Stimulated activated CD8-positive, alpha-beta memory T cell treated with anti-CD3 and anti-CD28 coated beads, Interleukin-12 subunit alpha, Interleukin-12 subunit beta, amount 100 ng/mL, for 24 hours (primary cell): ENCODE results near the gene POLDIP3.
A peak's percentile ranks its signal among the peaks of the same experiment; 100 is the strongest.
"Not testable (repeated sequence)": the region's sequence is repeated elsewhere in the genome, so short reads cannot be mapped to it uniquely, and the experiment has no call there.

Experiments used
- DNase-seq: peaks from one replicate; pipeline ENCODE4 v3.0.0-alpha.2; 2020; ENCODE audit errors: extremely low read depth

The POLDIP3 gene

DNA sequence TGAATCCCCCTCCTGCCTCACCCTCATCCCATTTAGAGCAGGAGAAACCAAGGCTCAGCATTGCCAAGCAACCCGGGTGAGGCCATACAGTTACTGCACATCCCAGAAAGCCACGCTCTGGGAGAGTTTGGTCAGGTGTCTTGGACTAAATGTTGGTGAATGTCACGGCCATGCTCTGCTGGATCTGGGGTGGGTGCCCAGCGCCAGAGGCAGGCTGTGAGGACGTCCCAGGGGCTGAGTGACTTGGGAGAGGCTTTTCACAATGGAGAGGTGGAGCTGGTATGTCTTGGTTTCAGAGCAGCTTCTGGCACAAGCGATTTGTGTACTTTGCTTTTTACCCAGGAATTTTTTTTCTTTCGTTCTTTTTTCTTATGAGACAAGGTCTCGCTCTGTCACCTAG is 54.3 kb downstream of the POLDIP3 start:
- no peak for DNase-seq

DNA sequence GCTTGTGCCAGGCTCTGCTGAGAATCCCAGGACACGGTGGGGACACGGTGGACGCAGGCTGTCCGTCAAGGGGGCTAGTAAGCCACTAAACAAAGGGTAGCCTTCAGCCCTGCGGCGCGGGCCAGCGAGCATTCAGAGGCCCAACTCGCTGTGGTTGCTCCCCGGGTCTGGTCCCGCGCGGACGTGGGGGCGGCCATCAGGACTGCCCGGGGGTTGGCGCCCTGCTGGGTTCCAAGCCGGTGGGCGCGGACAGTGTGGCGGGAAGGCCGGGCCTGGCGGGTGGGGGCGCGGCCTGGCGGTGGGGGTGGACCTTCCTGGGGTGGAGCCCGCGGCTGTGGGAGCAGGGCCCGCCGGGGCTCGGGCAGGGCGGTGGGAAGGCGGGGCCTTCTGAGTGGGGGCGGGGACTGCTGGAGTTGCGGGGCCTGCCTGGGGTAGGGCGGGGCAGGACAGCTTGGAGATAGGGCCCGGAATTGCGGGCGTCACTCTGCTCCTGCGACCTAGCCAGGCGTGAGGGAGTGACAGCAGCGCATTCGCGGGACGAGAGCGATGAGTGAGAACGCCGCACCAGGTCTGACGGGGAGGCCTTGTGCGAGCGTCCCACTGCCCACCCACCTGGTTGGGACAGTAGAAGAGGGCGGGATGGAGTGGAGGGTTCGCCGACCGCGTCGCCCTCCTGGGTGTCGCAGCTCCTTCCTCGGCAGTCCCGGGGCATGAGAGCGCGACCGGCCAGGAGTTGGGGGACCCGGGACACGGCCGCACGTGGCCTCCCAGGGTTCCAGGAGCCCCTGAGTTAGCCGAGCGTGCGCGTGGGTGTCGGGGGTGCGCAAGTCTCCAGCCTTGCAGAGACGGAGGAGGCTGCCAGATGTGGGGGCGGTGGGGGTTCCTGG is 61.0 kb downstream of the POLDIP3 start, which contains the start of gene SERHL2:
Gene SERHL2, plus strand, starts transcription at position 482 of the 887 bp plus-strand sequence. Its CDS starts 65 bp downstream, at position 547.
- peak; percentile 65 for DNase-seq

DNA sequence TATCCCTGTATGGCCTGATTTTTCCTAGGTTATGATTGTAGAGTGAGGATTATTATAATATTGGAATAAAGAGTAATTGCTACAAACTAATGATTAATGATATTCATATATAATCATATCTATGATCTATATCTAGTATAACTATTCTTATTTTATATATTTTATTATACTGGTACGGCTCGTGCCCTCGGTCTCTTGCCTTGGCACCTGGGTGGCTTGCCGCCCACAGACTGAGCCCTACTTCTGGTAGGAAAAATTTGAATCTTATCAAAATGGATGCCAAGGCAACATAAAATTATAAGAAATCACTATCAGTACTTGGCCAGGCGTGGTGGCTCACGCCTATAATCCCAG is 62.4 kb downstream of the POLDIP3 start:
- DNase-seq = not testable (repeated sequence)

DNA sequence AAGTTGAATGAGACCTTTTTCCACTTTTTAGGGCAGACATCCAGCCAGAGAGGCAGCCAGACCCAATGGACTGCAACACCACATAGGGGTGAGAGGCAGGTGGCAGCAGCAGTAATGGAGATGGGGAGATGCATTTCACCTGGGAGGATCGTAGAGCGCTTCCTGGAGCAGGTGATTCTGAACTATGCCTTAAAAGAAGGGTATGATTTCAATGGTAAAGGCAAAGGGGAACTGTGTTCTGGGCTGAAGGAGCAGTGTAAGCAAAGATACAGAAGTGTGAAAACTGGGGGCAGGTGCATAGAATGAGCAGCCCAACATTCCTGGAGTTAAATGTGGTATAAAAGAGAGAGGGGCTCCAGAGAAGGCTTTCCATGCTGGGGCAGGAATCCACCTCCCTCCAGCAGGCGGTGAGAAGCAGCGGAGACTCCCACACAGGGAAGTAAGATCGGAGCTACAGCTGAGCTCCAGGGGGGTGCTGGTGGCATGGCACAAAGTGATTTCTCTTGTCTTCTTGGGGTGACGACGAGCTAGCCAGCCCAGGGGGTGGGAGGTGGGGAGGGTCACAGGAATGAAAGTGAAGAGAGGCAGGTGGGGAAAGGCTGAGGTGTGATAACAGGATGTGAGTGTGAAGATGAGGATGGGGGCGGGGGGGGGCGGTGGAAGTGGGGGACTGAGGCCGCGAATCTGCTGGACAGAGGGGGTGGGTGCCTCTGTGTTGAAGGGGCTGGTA is 65.2 kb downstream of the POLDIP3 start:
- no peak for DNase-seq

DNA sequence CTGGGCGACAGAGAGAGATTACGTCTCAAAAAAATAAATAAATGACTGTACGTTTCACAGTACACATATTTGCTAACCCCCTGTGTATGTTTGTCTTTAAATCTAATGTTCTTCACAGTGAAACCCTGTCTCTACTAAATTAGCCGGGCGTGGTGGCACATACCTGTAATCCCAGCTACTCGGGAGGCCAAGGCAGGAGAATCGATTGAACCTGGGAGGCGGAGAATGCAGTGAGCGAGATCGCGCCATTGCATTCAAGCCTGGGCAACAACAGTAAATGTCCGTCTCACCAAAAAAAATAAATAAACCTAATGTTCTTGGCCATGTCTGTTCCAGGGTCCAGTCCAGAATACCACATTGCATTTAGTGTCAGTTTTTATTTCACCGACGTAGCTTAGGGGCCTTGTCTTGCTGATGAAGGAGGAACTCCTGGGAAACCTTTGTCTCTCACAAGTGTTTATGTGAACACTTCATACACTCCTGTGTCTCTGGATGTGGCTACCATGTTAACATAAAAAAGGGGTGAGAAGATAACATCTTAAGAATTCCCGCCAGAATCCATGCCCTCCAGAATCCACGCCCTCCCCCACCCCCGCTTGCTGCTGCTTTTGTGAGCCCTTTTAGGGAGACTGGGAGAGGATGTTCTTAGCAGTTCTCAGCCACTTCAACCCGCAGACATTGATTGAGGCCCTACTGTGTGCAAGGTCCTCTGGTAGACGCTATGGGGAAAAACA is 65.9 kb downstream of the POLDIP3 start:
- no peak for DNase-seq

DNA sequence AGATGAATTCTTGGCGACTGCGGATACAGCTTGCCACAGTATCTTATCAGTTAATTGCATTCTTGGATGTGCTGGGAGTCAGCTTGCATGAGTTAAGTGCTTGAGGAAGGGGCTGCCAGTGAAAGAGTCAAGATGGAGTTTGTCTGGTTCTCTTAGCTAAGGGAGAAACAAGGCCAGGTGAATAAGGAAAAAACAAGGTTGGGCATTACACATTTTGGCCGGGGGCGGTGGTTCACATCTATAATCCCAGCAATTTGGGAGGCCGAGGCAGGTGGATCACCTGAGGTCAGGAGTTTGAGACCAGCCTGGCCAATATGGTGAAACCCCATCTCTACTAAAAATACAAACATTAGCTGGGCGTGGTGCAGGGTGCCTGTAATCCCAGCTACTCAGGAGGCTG is 66.6 kb downstream of the POLDIP3 start:
- not testable (repeated sequence) for DNase-seq

DNA sequence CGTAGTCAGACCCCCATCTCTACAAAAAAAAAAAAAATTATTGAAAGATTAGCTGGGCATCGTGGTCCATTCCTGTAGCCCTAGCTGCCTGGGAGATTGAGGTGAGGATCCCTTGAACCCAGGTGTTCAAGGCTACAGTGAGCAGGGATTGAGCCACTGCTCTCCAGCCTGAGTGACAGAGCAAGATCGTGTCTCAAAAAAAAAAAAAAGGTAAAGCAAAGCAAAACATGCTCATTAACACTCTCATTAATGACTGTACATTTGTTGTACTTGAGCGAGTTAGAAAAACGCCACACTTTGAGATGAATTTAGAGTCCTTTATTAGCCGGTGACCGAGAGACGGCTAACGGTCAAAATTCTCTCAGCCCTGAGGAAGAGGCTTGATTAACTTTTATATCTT is 67.1 kb downstream of the POLDIP3 start:
- no peak for DNase-seq

DNA sequence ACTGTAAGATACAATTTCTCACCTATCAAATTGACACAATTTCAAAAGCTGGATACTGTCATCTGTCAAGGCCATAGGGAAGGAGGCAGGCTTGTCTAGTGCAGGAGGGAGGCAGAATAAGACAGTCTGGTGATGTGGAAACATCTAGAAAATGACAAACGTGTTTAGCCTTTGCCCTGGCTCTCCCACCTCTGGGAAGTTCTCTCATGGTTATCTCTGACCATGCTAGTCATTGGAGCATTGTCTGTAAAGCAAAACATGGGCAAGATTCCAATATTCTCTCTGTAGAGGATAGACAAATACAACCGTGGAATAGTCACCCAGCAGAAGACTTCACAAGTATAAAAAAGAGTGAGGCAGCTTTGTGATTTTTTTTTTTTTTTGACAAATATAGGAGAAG is 70.0 kb downstream of the POLDIP3 start:
- DNase-seq = no peak

DNA sequence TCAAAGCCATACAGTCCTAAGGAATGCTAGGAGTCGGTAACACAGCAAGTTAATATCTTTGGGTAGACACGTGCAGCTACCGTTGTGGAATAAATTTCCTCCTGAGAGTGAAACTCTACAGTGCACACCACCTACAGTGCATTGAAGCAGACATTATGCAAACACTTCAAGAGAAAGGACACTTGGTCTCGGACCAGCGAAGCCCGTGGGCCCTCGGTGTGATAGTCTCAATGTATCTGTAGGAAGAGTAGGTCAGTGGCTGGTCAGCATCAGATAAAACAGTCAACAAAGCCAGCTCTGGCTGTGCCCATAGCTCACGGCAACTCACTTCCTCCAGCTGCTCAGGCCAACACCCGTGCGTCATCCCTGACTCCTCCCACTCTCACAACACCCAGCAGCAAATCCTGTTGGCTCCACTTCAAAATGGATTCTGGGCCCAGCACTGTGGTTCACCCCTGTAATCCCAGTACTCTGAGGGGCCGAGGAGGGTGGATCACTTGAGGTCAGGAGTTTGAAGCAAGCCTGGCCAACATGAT is 75.4 kb downstream of the POLDIP3 start:
- DNase-seq = not testable (repeated sequence)

DNA sequence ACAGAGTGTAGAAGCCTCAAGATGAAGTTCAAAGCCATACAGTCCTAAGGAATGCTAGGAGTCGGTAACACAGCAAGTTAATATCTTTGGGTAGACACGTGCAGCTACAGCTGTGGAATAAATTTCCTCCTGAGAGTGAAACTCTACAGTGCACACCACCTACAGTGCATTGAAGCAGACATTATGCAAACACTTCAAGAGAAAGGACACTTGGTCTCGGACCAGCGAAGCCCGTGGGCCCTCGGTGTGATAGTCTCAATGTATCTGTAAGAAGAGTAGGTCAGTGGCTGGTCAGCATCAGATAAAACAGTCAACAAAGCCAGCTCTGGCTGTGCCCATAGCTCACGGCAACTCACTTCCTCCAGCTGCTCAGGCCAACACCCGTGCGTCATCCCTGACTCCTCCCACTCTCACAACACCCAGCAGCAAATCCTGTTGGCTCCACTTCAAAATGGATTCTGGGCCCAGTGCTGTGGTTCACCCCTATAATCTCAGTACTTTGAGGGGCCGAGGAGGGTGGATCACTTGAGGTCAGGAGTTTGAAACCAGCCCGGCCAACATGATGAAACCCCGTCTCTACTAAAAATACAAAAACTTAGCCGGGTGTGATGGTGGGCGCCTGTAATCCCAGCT is 77.4 kb downstream of the POLDIP3 start:
- DNase-seq = not testable (repeated sequence)

DNA sequence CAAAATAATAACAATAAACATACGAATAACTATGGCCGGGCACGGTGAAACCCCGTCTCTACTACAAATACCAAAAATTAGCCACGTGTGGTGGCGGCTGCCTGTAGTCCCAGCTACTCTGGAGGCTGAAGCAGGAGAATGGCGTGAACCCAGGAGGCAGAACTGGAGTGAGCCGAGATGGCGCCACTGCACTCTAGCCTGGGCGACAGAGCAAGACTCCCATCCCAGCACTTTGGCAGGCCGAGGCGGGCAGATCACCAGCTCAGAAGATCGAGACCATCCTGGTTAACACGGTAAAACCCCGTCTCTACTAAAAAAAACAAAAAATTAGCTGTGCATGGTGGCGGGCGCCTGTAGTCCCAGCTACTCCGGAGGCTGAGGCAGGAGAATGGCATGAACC is 78.0 kb downstream of the POLDIP3 start:
- DNase-seq = not testable (repeated sequence)

DNA sequence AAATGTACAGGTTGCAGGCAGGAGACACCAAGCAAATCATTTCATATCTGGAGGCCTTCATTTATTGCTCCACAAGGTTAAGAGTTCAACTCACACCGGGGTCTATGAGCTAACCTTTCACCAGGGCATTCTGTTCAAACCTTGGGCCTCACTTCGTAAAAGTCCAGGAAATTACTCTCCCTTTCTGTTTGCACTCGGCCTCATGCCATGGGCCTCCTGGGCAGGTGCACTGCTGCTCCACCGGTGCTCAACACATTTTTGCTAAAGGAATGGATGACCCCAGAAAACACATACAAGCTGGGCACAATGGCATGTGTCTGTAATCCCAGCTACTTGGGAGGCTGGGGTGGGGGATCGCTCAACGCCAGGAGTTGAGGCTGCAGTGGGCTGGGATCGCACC is 78.5 kb downstream of the POLDIP3 start:
- no peak for DNase-seq

DNA sequence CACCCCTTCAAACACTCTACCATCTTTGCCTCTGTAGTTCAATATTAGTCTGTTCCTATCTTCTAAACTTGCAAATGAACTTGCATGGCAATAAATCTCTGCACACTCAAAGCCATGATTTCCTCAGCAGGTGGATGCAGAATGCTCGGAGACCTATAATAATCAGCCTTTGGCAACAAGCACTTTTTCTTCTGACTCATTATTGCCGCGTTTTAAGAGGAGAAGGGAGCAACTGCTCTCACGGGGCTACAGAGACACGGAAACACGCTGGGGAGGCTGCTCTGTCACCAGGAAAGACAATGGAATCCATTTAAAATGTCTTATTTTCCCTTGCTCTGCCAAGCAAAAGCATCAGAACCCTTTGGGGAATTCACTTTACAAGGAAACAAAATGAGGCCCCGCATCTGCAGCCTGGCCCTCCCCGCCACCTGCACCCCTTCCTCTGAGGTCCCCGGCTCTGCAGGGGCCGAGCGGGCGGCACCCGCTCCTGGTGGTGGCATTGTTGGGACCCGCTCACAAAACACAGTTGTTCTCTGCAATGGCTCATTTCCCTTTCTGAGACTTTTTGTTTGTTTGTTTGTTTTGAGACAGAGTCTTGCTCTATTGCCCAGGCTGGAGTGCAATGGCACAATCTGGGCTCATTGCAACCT is 79.5 kb downstream of the POLDIP3 start:
- not testable (repeated sequence) for DNase-seq
